Measurements from ENCODE around the gene SLC48A1. TPM values are rescaled to one million over a fixed set of nuclear protein-coding genes. Genes with fewer than 3 reads are reported as not detected.

SLC48A1 gene
- total RNA-seq, 1 experiment from 2014 or later: 20.0 TPM

- Histone ChIP-seq H4K20me1 (ENCODE audit: insufficient read depth) (no peaks in the 10 kb centered on the region), H3K4me3 (replicated peaks in 1 of 2; ENCODE audit: low read depth in 1 of 2, low read length in 2 of 2) (no peak overlapping the region), H3K9me2 (ENCODE audit: insufficient read depth) (no peaks in the 10 kb centered on the region), H3K9ac (ENCODE audit: low read length) (no peak overlapping the region), H3K4me1 (ENCODE audit: control insufficient read depth in 1 of 2, insufficient read depth in 2 of 2, low read length in 2 of 2) (peaks cover 4 to 16% of the 10 kb centered on the region in 2 experiments; a peak in 2 of 4 replicates), H3K27me3 (ENCODE audit: insufficient read depth, low read length) (no peaks in the 10 kb centered on the region), H2AFZ (ENCODE audit: low read depth, low read length, poor library complexity, severe bottlenecking) (no peak overlapping the region), H3K9me3 (ENCODE audit: control insufficient read depth in 1 of 2, insufficient read depth in 1 of 2, low read depth in 1 of 2, low read length in 2 of 2) (no peaks in the 10 kb centered on the region), H3K27ac (ENCODE audit: low read depth, low read length) (0 out of 2 replicates have a peak overlapping the region, but pooled peaks have one; percentile 18), H3K4me2 (ENCODE audit: low read length) (no peak overlapping the region), H3K79me2 (ENCODE audit: insufficient read depth, low read length) (no peaks in the 10 kb centered on the region), H3K36me3 (ENCODE audit: control insufficient read depth in 1 of 2, insufficient read depth in 2 of 2, low read length in 2 of 2) (peaks cover 13 to 18% of the 10 kb centered on the region in 2 experiments; a peak in 3 of 4 replicates)
- DNase-seq (ENCODE audit: low read depth, low spot score) (no peak), ATAC-seq (no peak)
- ChIA-PET CTCF (interaction anchor here (1.4 to 1.5 kb wide), 2 partner anchors 14 to 56 kb away, joined by 3 to 5 read pairs; no protein-coding TSS in a partner anchor), POLR2A (no interaction called here), RAD21 (ENCODE audit: low non-redundant PET in 1 of 2, low total read pairs in 2 of 2, uncharacterized antibody in 2 of 2, unreplicated experiment in 2 of 2) (interaction anchor here in 1 of 2 experiments (0.7 to 1.1 kb wide), 2 partner anchors 40 to 56 kb away, joined by 3 to 4 read pairs; no protein-coding TSS in a partner anchor)
- BruUV-seq (replicated peaks): no TSS peak
- TF ChIP-seq POLR2AphosphoS5 (IDR thresholded peaks at IDR 0.05; ENCODE audit: low read depth, low read length) (0 out of 2 replicates have a peak, but pooled peaks have one; percentile 5), CEBPB (IDR thresholded peaks at IDR 0.05; ENCODE audit: low read depth) (no peak), SP1 (IDR thresholded peaks at IDR 0.05; ENCODE audit: low read depth) (no peak), JUND (IDR thresholded peaks at IDR 0.05) (no peak), ZBTB33 (IDR thresholded peaks at IDR 0.05; ENCODE audit: extremely low read depth, insufficient replicate concordance, low read length) (no peak)
- intact Hi-C loops (cut with micrococcal nuclease): no loop called here
Measured at GRCh38 chr12:47781479-47782371, 8.7 kb downstream of the SLC48A1 start.
